K562 (cell line): Measurements from ENCODE around the gene HMCES. TPM values are rescaled to one million over a fixed set of nuclear protein-coding genes. Genes with fewer than 3 reads are reported as not detected.

ENCODE experiments used
- ATAC-seq: fragments of 200-7000 bp; cut with Tn5 transposase; 3 replicates; pipeline ENCODE4 v1.9.1; 2020; ENCODE audit warnings: moderate library complexity
- BruUV-seq: library from RNA; stranded (reverse); fragments of 400-500 nt; replicated peaks from 2 replicates; lab custom pipeline; 2021; lab: Mats Ljungman, UMichigan
- CTCF ChIA-PET: fragments of 300-600 bp; formaldehyde crosslinking; extraction: SDS; loops from one replicate; lab custom pipeline; 2021; ENCODE audit warnings: low intra/inter-chr PET ratio; lab: Yijun Ruan, JAX
- POLR2A ChIA-PET: fragments of 300-600, 350-650 bp; sonication (Branson Sonifier 250); formaldehyde crosslinking; extraction: SDS; loops from one replicate; lab custom pipeline; 2021; ENCODE audit warnings: antibody characterized with exemption, inconsistent platforms; lab: Yijun Ruan, JAX
- DNase-seq, 4 experiments: peaks; one replicate each; pipeline versions ENCODE4 v3.0.0 to v3.0.0-alpha.2; 2011 to 2018; ENCODE audit warnings: low spot score in 3 of 4, mixed read lengths in 3 of 4; ENCODE audit errors: extremely low read depth in 1 of 4
- FAIRE-seq: peaks from 2 replicates; lab custom pipeline; 2011; peaks lifted over from hg19 to GRCh38; lab: Jason Lieb, UNC
- H2AFZ ChIP-seq: 2 replicates; pipeline ENCODE4 v1.6.0; 2011; ENCODE audit warnings: low read depth, low read length, control low read depth, inconsistent platforms
- H3K27ac ChIP-seq: fragments of 200-600 bp; 3 replicates; pipeline ENCODE4 v1.8.0; 2011; ENCODE audit warnings: low read depth, mild to moderate bottlenecking, control low read depth, inconsistent platforms, low read length, moderate library complexity, mixed read lengths; ENCODE audit errors: extremely low read depth
- H3K27me3 ChIP-seq, 2 experiments: fragments of 300-600 bp in 1 of 2; 2 replicates in 1 of 2; 3 replicates in 1 of 2; pipeline versions ENCODE4 v1.6.0 to v1.8.0; 2011; ENCODE audit warnings: inconsistent platforms in 2 of 2, low read length in 2 of 2, mild to moderate bottlenecking in 1 of 2, mixed read lengths in 1 of 2, moderate library complexity in 1 of 2; ENCODE audit not compliant: control insufficient read depth in 2 of 2, insufficient read depth in 2 of 2
- H3K36me3 ChIP-seq: fragments of 300-600 bp; 3 replicates; pipeline ENCODE4 v1.8.0; 2011; ENCODE audit warnings: mild to moderate bottlenecking, low read length, inconsistent platforms; ENCODE audit not compliant: control insufficient read depth, insufficient read depth
- H3K4me1 ChIP-seq, 2 experiments: fragments of 200-600 bp in 1 of 2; replicated peaks in 1 of 2; 2 replicates in 1 of 2; 3 replicates in 1 of 2; pipeline versions ENCODE4 v1.5.1 to v1.8.0; 2011; ENCODE audit warnings: inconsistent platforms in 2 of 2, low read length in 2 of 2, mild to moderate bottlenecking in 1 of 2, mixed read lengths in 1 of 2, moderate library complexity in 1 of 2; ENCODE audit not compliant: control insufficient read depth in 2 of 2, insufficient read depth in 2 of 2
- H3K4me2 ChIP-seq: 2 replicates; pipeline ENCODE4 v1.6.1; 2011; ENCODE audit warnings: low read length, control low read depth, inconsistent platforms, mixed read lengths; ENCODE audit not compliant: insufficient read depth
- H3K4me3 ChIP-seq: fragments of 200-600 bp; sonication (generic), shearing (Covaris generic); 2 replicates; pipeline ENCODE4 v1.5.1; 2016; ENCODE audit warnings: control low read depth, inconsistent platforms
- H3K79me2 ChIP-seq: fragments of 200-600 bp; 3 replicates; pipeline ENCODE4 v1.8.0; 2011; ENCODE audit warnings: low read length, inconsistent platforms; ENCODE audit not compliant: control insufficient read depth, insufficient read depth
- H3K9ac ChIP-seq, 2 experiments: 2 replicates each; pipeline versions ENCODE4 v1.6.0 to v1.6.1; 2011; ENCODE audit warnings: low read depth in 2 of 2, low read length in 2 of 2, control low read depth in 1 of 2, inconsistent platforms in 1 of 2, mild to moderate bottlenecking in 1 of 2, mixed read lengths in 1 of 2; ENCODE audit not compliant: insufficient read depth in 1 of 2
- H3K9me1 ChIP-seq: one replicate; pipeline ENCODE4 v1.6.0; 2011; ENCODE audit warnings: inconsistent platforms, mild to moderate bottlenecking, low read length, moderate library complexity; ENCODE audit not compliant: control insufficient read depth, insufficient read depth
- H3K9me3 ChIP-seq: replicated peaks from 2 replicates; pipeline ENCODE4 v1.5.1; 2011; ENCODE audit warnings: low read depth, low read length, inconsistent platforms; ENCODE audit not compliant: control insufficient read depth, insufficient read depth
- H4K20me1 ChIP-seq: replicated peaks from 2 replicates; pipeline ENCODE4 v1.6.1; 2011; ENCODE audit warnings: low read length, inconsistent platforms, mixed read lengths; ENCODE audit not compliant: control insufficient read depth, insufficient read depth
- BRCA1 ChIP-seq, 2 experiments: fragments of 450-650 bp in 1 of 2; sonication (generic) in 1 of 2; formaldehyde crosslinking in 1 of 2; IDR thresholded peaks; 2 replicates each; pipeline versions ENCODE4 v1.5.0 to v1.6.1; 2017 to 2020; ENCODE audit warnings: mild to moderate bottlenecking in 1 of 2, missing genetic modification reagents in 1 of 2
- CBX2 ChIP-seq: fragments of 200-600 bp; sonication (generic); IDR thresholded peaks from one replicate; pipeline ENCODE4 v1.6.1; 2012; ENCODE audit warnings: mild to moderate bottlenecking, low read length, inconsistent platforms; ENCODE audit not compliant: insufficient read depth, poor library complexity, severe bottlenecking
- HOXB6 ChIP-seq: fragments of 250-450 bp; sonication (Bioruptor Pico); IDR thresholded peaks from 2 replicates; pipeline ENCODE4 v1.5.1; 2022; ENCODE audit warnings: mild to moderate bottlenecking, borderline replicate concordance
- KDM5B ChIP-seq: fragments of 200-600 bp; sonication (generic); IDR thresholded peaks from 2 replicates; pipeline ENCODE4 v1.6.1; 2012; ENCODE audit warnings: low read depth, mild to moderate bottlenecking, moderate library complexity, low read length, control low read depth, inconsistent platforms; ENCODE audit not compliant: insufficient replicate concordance
- POLR3A ChIP-seq: IDR thresholded peaks from 2 replicates; pipeline ENCODE4 v1.6.1; 2011; ENCODE audit warnings: borderline replicate concordance, mild to moderate bottlenecking, moderate library complexity; ENCODE audit not compliant: insufficient read length, insufficient read depth; ENCODE audit errors: extremely low read depth
- TOE1 ChIP-seq, 2 experiments: fragments of 450-650 bp in 1 of 2; sonication (generic) in 1 of 2; formaldehyde crosslinking in 1 of 2; IDR thresholded peaks; 2 replicates each; pipeline versions ENCODE4 v1.7.1 to v1.8.0; 2016 to 2022; ENCODE audit warnings: borderline replicate concordance in 2 of 2, mild to moderate bottlenecking in 2 of 2, antibody characterized with exemption in 1 of 2, inconsistent platforms in 1 of 2, low read depth in 1 of 2, missing genetic modification reagents in 1 of 2, moderate library complexity in 1 of 2
- ZKSCAN8 ChIP-seq: fragments of 200-800 bp; sonication (Bioruptor generic); IDR thresholded peaks from 2 replicates; pipeline ENCODE4 v1.6.1; 2016; ENCODE audit warnings: missing genetic modification characterization, missing compliant biosample characterization
- ZNF57 ChIP-seq: fragments of 450-650 bp; formaldehyde crosslinking; IDR thresholded peaks from 2 replicates; pipeline ENCODE4 v1.4.0; 2020; ENCODE audit warnings: mild to moderate bottlenecking, moderate library complexity
- in situ Hi-C: fragments of 300-500 bp; cut with MboI; formaldehyde crosslinking; loops from 4 replicates; pipeline ENCODE4 v1.15.0; 2018; ENCODE audit warnings: inconsistent platforms, mixed read lengths
- intact Hi-C: fragments of 100-400 bp; cut with micrococcal nuclease; formaldehyde crosslinking; loops from 2 replicates; pipeline ENCODE4 v1.14.2; 2022
- polyA plus RNA-seq, 8 experiments: library from polyadenylated mRNA; depleted of rRNA in 4 of 8; stranded (reverse) in 5 of 8; unstranded in 3 of 8; fragments of >200 nt; fragmentation: Nextera tagmentation in 2 of 8; fragmentation: Illumina TruSeq in 1 of 8; extraction: Ambion mirVana in 2 of 8; extraction: Trizol in 1 of 8; gene quantifications; 2 replicates each; pipeline versions ENCODE4 v1.2.1 to v1.2.3, GENCODE V29; 2011 to 2014; ENCODE audit warnings: inconsistent platforms in 1 of 8, missing spikeins in 1 of 8
- total RNA-seq, 7 experiments: library from RNA; depleted of rRNA in 6 of 7; stranded (reverse); fragments of >200 nt in 6 of 7; fragmentation: Illumina TruSeq in 2 of 7; extraction: Trizol in 2 of 7; gene quantifications; 2 replicates each; pipeline versions ENCODE4 v1.2.1 to v1.2.3, GENCODE V29; 2011 to 2021; ENCODE audit warnings: low replicate concordance in 1 of 7
- TF ChIP-seq, protein P1 (sequence below), 2 experiments: fragments of 450-650 bp; IDR thresholded peaks; 2 replicates each; pipeline ENCODE4 v1.6.1; 2016; ENCODE audit warnings: mild to moderate bottlenecking in 2 of 2, borderline replicate concordance in 1 of 2, low read depth in 1 of 2, moderate library complexity in 1 of 2

Gene HMCES
- total and polyA plus RNA-seq, 9 of the 15 experiments (the other 6 are each of a cell fraction or from before 2014, with no cell fraction given): 18.8 to 45.3 (median 24.8) TPM

DNA sequence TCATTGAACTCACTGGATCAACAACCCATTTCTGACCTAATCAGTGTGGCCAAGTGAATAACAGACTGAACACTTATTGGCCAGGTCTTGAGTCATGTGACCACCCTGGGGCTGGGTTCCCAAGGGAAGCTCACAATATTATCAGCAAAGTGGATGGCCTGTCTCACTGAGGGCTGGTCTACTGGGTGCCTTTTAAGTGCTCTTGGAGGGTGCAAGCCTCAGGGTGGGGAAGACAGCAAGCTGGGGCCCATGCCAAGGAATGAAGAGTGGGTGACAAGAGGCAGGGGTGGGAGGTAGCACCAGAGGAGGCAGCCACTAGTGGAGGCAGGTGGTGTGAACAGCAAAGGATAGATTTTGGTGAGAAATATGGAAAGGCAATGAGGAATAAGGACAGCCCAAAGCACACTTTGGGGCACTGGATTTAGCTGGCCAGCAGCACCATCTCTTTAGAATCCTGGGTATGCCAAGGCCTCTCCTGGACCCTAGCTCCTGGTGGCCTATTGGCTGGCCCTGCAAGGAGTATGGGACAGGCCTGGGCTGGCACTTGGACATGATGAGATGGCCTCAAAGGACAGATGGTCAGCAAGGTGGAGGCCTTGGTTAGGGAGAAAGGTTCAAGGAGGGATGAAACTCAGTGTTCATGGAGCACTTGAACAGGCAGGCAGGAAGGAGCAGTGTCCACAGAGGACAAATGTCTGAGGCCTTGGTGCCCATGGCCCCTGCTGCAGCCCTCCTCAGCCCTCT is 34.2 kb downstream of the HMCES start:
- no peaks in the 10 kb centered on the region for H3K9me3 ChIP-seq
- H3K27ac ChIP-seq: peak overlapping the region; percentile 22; the same call in 1 of the 3 replicates
- H3K4me3 ChIP-seq: no peak overlapping the region
- POLR2A ChIA-PET: interaction anchor here (0.7 to 2.3 kb wide), 4 partner anchors 8 to 206 kb away, joined by 3 to 10 read pairs (median 4); no protein-coding TSS in a partner anchor
- ATAC-seq: peak; percentile 9
- H3K27me3 ChIP-seq: no peaks in the 10 kb centered on the region
- peaks cover 18 to 35% of the 10 kb centered on the region in 2 experiments; a peak in 4 of 5 replicates for H3K4me1 ChIP-seq
- intact Hi-C loops (no loop called here), in situ Hi-C loops (no loop called here)
- H2AFZ ChIP-seq: no peak overlapping the region
- H3K4me2 ChIP-seq: no peak overlapping the region
- peak in 2 of 4 experiments; percentile 25 to 41 for DNase-seq
- H3K79me2 ChIP-seq: peaks cover 17% of the 10 kb centered on the region
- peaks cover 5% of the 10 kb centered on the region; the same call in 1 of the 2 replicates for H4K20me1 ChIP-seq
- H3K9me1 ChIP-seq: no peaks in the 10 kb centered on the region
- H3K9ac ChIP-seq: peak overlapping the region in 1 of 2 experiments; percentile 100; a peak in 1 of 4 replicates
- no peaks in the 10 kb centered on the region for H3K36me3 ChIP-seq
- CTCF ChIA-PET: no interaction called here
- no TSS peak for BruUV-seq
- FAIRE-seq: no peak
- no peak for TF ChIP-seq BRCA1 (IDR thresholded peaks at IDR 0.05)
- TF ChIP-seq BRCA1 (CRISPR knock-in tag; IDR thresholded peaks at IDR 0.05): no peak
- TF ChIP-seq KDM5B: peak; percentile 13
- TF ChIP-seq POLR3A: no peak
- peak; percentile 89; the same call in 1 of the 2 replicates for TF ChIP-seq TOE1 (IDR thresholded peaks at IDR 0.05; ENCODE audit: borderline replicate concordance)
- TF ChIP-seq TOE1 (CRISPR knock-in tag; IDR thresholded peaks at IDR 0.05; ENCODE audit: borderline replicate concordance, low read depth): no peak
- TF ChIP-seq ZKSCAN8 (CRISPR knock-in tag): no peak
- no peak for TF ChIP-seq HOXB6
- no peak for TF ChIP-seq CBX2
- TF ChIP-seq, protein P1, sequence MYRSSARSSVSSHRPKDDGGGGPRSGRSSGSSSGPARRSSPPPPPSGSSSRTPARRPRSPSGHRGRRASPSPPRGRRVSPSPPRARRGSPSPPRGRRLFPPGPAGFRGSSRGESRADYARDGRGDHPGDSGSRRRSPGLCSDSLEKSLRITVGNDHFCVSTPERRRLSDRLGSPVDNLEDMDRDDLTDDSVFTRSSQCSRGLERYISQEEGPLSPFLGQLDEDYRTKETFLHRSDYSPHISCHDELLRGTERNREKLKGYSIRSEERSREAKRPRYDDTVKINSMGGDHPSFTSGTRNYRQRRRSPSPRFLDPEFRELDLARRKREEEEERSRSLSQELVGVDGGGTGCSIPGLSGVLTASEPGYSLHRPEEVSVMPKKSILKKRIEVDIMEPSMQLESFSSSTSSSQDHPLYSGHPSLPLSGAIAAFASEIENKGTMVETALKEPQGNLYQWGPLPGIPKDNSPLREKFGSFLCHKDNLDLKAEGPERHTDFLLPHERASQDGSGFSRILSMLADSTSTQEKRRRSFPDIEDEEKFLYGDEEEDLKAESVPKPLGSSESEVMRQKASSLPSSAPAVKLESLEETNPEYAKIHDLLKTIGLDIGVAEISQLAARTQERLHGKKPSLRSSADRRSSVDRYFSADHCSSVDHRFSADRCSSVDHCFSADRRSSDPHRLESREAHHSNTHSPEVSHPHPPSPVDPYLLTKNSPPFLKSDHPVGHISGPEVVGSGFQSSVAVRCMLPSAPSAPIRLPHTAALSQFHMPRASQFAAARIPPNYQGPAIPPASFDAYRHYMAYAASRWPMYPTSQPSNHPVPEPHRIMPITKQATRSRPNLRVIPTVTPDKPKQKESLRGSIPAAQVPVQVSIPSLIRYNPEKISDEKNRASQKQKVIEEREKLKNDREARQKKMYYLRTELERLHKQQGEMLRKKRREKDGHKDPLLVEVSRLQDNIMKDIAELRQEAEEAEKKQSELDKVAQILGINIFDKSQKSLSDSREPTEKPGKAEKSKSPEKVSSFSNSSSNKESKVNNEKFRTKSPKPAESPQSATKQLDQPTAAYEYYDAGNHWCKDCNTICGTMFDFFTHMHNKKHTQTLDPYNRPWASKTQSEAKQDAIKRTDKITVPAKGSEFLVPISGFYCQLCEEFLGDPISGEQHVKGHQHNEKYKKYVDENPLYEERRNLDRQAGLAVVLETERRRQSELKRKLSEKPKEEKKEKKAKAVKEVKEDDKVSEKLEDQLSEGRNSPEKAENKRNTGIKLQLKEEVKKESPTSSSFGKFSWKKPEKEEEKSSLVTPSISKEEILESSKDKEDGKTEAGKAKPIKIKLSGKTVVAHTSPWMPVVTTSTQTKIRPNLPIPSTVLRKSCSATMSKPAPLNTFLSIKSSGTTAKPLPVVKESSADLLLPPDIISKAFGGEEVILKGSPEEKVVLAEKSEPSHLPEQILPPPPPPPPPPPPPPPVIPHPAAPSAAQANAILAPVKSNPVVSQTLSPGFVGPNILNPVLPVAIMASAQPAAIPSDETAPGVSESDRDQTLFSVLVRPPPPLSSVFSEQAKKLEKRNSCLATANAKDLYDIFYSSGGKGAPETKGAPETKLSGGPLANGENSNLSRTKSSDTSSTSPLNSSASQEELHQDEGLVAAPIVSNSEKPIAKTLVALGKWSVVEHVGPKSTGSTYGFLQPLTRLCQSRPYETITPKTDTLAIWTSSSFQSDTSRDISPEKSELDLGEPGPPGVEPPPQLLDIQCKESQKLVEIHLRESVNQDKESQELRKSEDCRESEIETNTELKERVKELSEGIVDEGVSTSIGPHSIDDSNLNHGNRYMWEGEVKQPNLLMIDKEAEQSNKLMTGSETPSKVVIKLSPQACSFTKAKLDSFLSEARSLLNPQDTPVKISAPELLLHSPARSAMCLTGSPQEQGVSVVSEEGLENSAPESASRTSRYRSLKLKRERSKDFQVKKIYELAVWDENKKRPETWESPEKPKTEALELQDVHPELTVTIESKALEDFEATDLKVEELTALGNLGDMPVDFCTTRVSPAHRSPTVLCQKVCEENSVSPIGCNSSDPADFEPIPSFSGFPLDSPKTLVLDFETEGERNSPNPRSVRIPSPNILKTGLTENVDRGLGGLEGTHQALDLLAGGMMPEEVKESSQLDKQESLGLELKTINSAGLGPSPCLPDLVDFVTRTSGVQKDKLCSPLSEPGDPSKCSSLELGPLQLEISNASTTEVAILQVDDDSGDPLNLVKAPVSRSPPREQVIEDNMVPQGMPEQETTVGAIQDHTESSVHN (IDR thresholded peaks at IDR 0.05; ENCODE audit: borderline replicate concordance in 1 of 2, low read depth in 1 of 2): no peak
- TF ChIP-seq ZNF57 (CRISPR knock-in tag): no peak
